Osteoblast (primary cell): ENCODE measurements around the gene GAN. TPM values are rescaled to one million over a fixed set of nuclear protein-coding genes. Genes with fewer than 3 reads are reported as not detected.
"Not testable (repeated sequence)": the region's sequence is repeated elsewhere in the genome, so short reads cannot be mapped to it uniquely, and the experiment has no call there.

Experiments used
- DNase-seq: peaks from one replicate; pipeline ENCODE4 v3.0.0; 2011; ENCODE audit warnings: low spot score, mixed read lengths; ENCODE audit not compliant: insufficient read length; ENCODE audit errors: missing footprints
- H2AFZ ChIP-seq: 2 replicates; pipeline ENCODE4 v1.6.0; 2011; ENCODE audit warnings: mild to moderate bottlenecking, low read length
- H3K27ac ChIP-seq: 2 replicates; pipeline ENCODE4 v1.5.1; 2011; ENCODE audit warnings: mild to moderate bottlenecking, low read depth, low read length, moderate library complexity
- H3K27me3 ChIP-seq: 2 replicates; pipeline ENCODE4 v1.6.0; 2012; ENCODE audit warnings: mild to moderate bottlenecking, control low read depth, inconsistent platforms, low read length, moderate library complexity; ENCODE audit not compliant: insufficient read depth
- H3K36me3 ChIP-seq: 2 replicates; pipeline ENCODE4 v1.5.1; 2011; ENCODE audit warnings: mild to moderate bottlenecking, low read length, control low read depth, moderate library complexity; ENCODE audit not compliant: insufficient read depth
- H3K4me1 ChIP-seq: 2 replicates; pipeline ENCODE4 v1.5.1; 2011; ENCODE audit warnings: mild to moderate bottlenecking, low read length, control low read depth, moderate library complexity; ENCODE audit not compliant: insufficient read depth
- H3K4me2 ChIP-seq: 2 replicates; pipeline ENCODE4 v1.6.0; 2011; ENCODE audit warnings: mild to moderate bottlenecking, low read length; ENCODE audit not compliant: insufficient read depth
- H3K4me3 ChIP-seq: fragments of 200-600 bp; sonication (generic); 3 replicates; pipeline ENCODE4 v1.5.1; 2012; ENCODE audit warnings: mild to moderate bottlenecking, low read length, inconsistent platforms; ENCODE audit not compliant: insufficient read depth
- H3K79me2 ChIP-seq: 2 replicates; pipeline ENCODE4 v1.6.0; 2012; ENCODE audit warnings: mild to moderate bottlenecking, low read length, control low read depth, inconsistent platforms; ENCODE audit not compliant: insufficient read depth
- H3K9me3 ChIP-seq: 2 replicates; pipeline ENCODE4 v1.5.1; 2011; ENCODE audit warnings: low read depth, low read length, control low read depth
- H4K20me1 ChIP-seq: 2 replicates; pipeline ENCODE4 v1.6.0; 2012; ENCODE audit warnings: mild to moderate bottlenecking, low read length, control low read depth; ENCODE audit not compliant: insufficient read depth
- CTCF ChIP-seq: IDR thresholded peaks from 2 replicates; pipeline ENCODE4 v1.5.1; 2011; ENCODE audit warnings: mild to moderate bottlenecking, low read depth, low read length, moderate library complexity; ENCODE audit errors: extremely low read depth
- total RNA-seq: library from RNA; depleted of rRNA; stranded (reverse); fragments of >200 nt; gene quantifications from 2 replicates; pipeline ENCODE4 v1.2.3, GENCODE V29; 2012

The GAN gene
- total RNA-seq, 1 donor: 10.9 TPM

GRCh38 chr16:81421536-81421935 is 106.8 kb downstream of the GAN start:
- H3K27ac ChIP-seq: no peak overlapping the region
- H3K4me2 ChIP-seq: no peak overlapping the region
- no peak overlapping the region for H2AFZ ChIP-seq
- H3K9me3 ChIP-seq: no peaks in the 10 kb centered on the region
- no peak for DNase-seq
- TF ChIP-seq CTCF: no peak
- no peaks in the 10 kb centered on the region for H3K36me3 ChIP-seq
- H3K27me3 ChIP-seq: no peaks in the 10 kb centered on the region
- H3K79me2 ChIP-seq: no peaks in the 10 kb centered on the region
- no peak overlapping the region for H3K4me3 ChIP-seq
- no peaks in the 10 kb centered on the region for H4K20me1 ChIP-seq
- no peaks in the 10 kb centered on the region for H3K4me1 ChIP-seq

GRCh38 chr16:81422153-81422552 is 107.4 kb downstream of the GAN start:
- not testable (repeated sequence) for DNase-seq, H3K79me2 ChIP-seq, H3K4me3 ChIP-seq, H3K27me3 ChIP-seq, H3K36me3 ChIP-seq, H3K9me3 ChIP-seq, H2AFZ ChIP-seq, H3K4me1 ChIP-seq, H3K27ac ChIP-seq, H3K4me2 ChIP-seq, H4K20me1 ChIP-seq

- no peak overlapping the region for H3K27ac ChIP-seq
- no peaks in the 10 kb centered on the region for H3K79me2 ChIP-seq
- H3K9me3 ChIP-seq: no peaks in the 10 kb centered on the region
- peak overlapping the region; percentile 35 for H2AFZ ChIP-seq
- no peak overlapping the region for H3K4me2 ChIP-seq
- no peak for DNase-seq
- H3K27me3 ChIP-seq: no peaks in the 10 kb centered on the region
- no peak for TF ChIP-seq CTCF
- no peak overlapping the region for H3K4me3 ChIP-seq
- H4K20me1 ChIP-seq: no peaks in the 10 kb centered on the region
- H3K36me3 ChIP-seq: no peaks in the 10 kb centered on the region
- peaks cover 3% of the 10 kb centered on the region for H3K4me1 ChIP-seq
Observed at GRCh38 chr16:81424771-81425170, 110.0 kb downstream of the GAN start.

GRCh38 chr16:81427219-81427618 is 112.5 kb downstream of the GAN start:
- H3K79me2 ChIP-seq: no peaks in the 10 kb centered on the region
- H3K36me3 ChIP-seq: no peaks in the 10 kb centered on the region
- H3K4me1 ChIP-seq: peaks cover 15% of the 10 kb centered on the region
- no peaks in the 10 kb centered on the region for H3K27me3 ChIP-seq
- H4K20me1 ChIP-seq: no peaks in the 10 kb centered on the region
- H3K9me3 ChIP-seq: no peaks in the 10 kb centered on the region
- no peak overlapping the region for H2AFZ ChIP-seq
- no peak overlapping the region for H3K27ac ChIP-seq
- no peak overlapping the region for H3K4me2 ChIP-seq
- DNase-seq: no peak
- TF ChIP-seq CTCF: no peak
- no peak overlapping the region for H3K4me3 ChIP-seq
